Neural crest cell (in vitro differentiated cells): ENCODE data around the gene DIS3L2. TPM values are rescaled to one million over a fixed set of nuclear protein-coding genes. Genes with fewer than 3 reads are reported as not detected.

Experiments
- DNase-seq: peaks from one replicate; pipeline ENCODE4 v3.0.0; 2021; ENCODE audit warnings: low read depth, mixed read lengths, low spot score
- H3K27ac Mint-ChIP-seq: one replicate; pipeline ENCODE4 v1.8.0; 2021; ENCODE audit warnings: mild to moderate bottlenecking, mixed read lengths; ENCODE audit not compliant: unreplicated experiment
- H3K27me3 Mint-ChIP-seq: 2 replicates; pipeline ENCODE4 v1.8.0; 2021; ENCODE audit warnings: low read depth, mild to moderate bottlenecking, mixed read lengths
- H3K36me3 Mint-ChIP-seq: 2 replicates; pipeline ENCODE4 v1.8.0; 2021; ENCODE audit warnings: low read depth, mild to moderate bottlenecking, mixed read lengths
- H3K4me1 Mint-ChIP-seq: 2 replicates; pipeline ENCODE4 v1.8.0; 2021; ENCODE audit warnings: mixed read lengths
- H3K4me3 Mint-ChIP-seq: one replicate; pipeline ENCODE4 v1.8.0; 2021; ENCODE audit warnings: mild to moderate bottlenecking, mixed read lengths
- H3K9me3 Mint-ChIP-seq: 2 replicates; pipeline ENCODE4 v1.8.0; 2021; ENCODE audit warnings: mixed read lengths
- CTCF ChIP-seq: fragments of 200-600 bp; sonication (generic); conservative IDR thresholded peaks from 2 replicates; pipeline ENCODE4 v1.5.0; 2021; ENCODE audit warnings: antibody characterized with exemption, mild to moderate bottlenecking
- total RNA-seq: library from RNA; stranded (reverse); gene quantifications from 2 replicates; pipeline ENCODE4 v1.2.1, GENCODE V29; 2021

Gene DIS3L2
- total RNA-seq, 1 donor from 2014 or later, result 51.9 TPM

- Mint-ChIP-seq H3K27me3 (peaks cover 2% of the 10 kb centered on the region), H3K4me3 (no peak overlapping the region)
Observed at GRCh38 chr2:232350804-232351685, 389.5 kb downstream of the DIS3L2 start.

GRCh38 chr2:232351686-232352510 lies 390.4 kb downstream of the DIS3L2 start:
- Mint-ChIP-seq H3K4me3 (no peak overlapping the region), H3K27me3 (peaks cover 6% of the 10 kb centered on the region), H3K36me3 (peaks cover 4% of the 10 kb centered on the region), H3K9me3 (no peaks in the 10 kb centered on the region), H3K27ac (no peak overlapping the region), H3K4me1 (no peaks in the 10 kb centered on the region)
- DNase-seq, result no peak
- TF ChIP-seq CTCF, result no peak

More at GRCh38 chr2:232350804-232351685, 389.5 kb downstream of the DIS3L2 start:
- Mint-ChIP-seq H3K27ac (no peak overlapping the region), H3K36me3 (peaks cover 2% of the 10 kb centered on the region), H3K4me1 (no peaks in the 10 kb centered on the region), H3K9me3 (no peaks in the 10 kb centered on the region)
- DNase-seq, result no peak
- TF ChIP-seq CTCF, result no peak

GRCh38 chr2:232352511-232353091 lies 391.1 kb downstream of the DIS3L2 start:
- Mint-ChIP-seq H3K36me3 (peaks cover 4% of the 10 kb centered on the region), H3K9me3 (no peaks in the 10 kb centered on the region), H3K4me1 (no peaks in the 10 kb centered on the region), H3K27ac (no peak overlapping the region), H3K4me3 (no peak overlapping the region), H3K27me3 (peaks cover 7% of the 10 kb centered on the region)
- DNase-seq, result no peak
- TF ChIP-seq CTCF, result no peak

- no peak for TF ChIP-seq CTCF
- no peak for DNase-seq
- Mint-ChIP-seq H3K27me3 (peaks cover 7% of the 10 kb centered on the region), H3K9me3 (no peaks in the 10 kb centered on the region), H3K4me1 (no peaks in the 10 kb centered on the region), H3K27ac (no peak overlapping the region), H3K4me3 (no peak overlapping the region), H3K36me3 (peaks cover 4% of the 10 kb centered on the region)
Observed at GRCh38 chr2:232353096-232353495, 391.6 kb downstream of the DIS3L2 start.

GRCh38 chr2:232353660-232354059 lies 392.1 kb downstream of the DIS3L2 start:
- Mint-ChIP-seq H3K4me3 (no peak overlapping the region), H3K9me3 (no peaks in the 10 kb centered on the region), H3K4me1 (no peaks in the 10 kb centered on the region), H3K27me3 (peaks cover 5% of the 10 kb centered on the region), H3K27ac (no peak overlapping the region), H3K36me3 (peaks cover 4% of the 10 kb centered on the region)
- DNase-seq, result no peak
- TF ChIP-seq CTCF, result no peak
